Glomerular visceral epithelial cell (primary cell): ENCODE results near the gene ARMS2.

ENCODE experiments used
- DNase-seq: peaks from one replicate; pipeline ENCODE4 v3.0.0-alpha.2; 2016; ENCODE audit errors: extremely low spot score

The ARMS2 gene

DNA sequence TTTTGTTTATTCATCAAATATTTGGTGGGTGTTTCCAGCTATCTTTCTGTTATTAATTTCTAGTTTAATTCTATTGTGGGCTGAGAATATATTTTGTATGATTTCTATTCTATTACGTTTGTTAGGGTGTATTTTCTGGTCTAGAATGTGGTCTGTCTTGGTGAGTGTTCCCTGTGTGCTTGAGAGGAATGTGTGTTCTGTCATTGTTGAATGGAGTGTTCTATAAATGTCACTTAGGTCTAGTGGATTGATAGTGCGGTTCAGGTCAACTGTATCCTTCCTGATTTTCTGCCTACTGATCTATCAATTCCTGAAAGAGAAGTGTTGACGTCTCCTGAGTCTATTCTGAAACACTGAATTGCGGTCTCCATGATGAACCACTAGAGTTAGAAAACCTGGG is 15.4 kb downstream of the ARMS2 start:
- DNase-seq, result no peak

DNA sequence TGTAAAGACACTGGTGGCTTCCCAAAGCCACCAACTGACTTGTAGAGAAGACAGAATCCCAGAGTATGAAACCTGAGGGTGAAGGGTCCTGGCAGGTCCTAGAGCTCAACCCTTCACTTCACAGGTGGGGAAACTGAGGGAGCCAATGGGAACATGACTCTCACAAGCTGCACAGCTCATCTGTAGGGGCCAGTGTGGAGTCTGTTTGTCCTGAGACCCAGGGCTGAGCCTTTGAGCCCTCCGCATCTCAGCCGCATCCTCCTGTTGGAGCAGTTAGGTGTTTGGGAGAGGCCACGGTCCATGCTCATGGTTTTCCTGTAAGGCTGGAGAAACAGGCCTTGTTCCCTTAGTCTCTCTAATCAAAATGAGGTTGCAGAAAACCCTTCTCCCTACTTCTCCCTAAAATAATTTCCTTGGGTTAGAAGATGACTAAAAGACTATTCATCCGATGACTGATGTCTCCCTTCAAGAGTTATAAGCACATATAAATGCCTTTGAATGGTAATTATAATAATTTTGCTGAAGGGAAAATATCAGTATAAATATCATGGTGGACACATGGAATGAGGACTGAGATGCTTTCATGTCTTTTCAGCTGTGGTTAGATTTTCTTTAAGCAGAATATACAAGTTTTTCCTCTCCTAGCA is 17.2 kb downstream of the ARMS2 start:
- no peak for DNase-seq

- no peak for DNase-seq
These were observed 18.7 kb downstream of the ARMS2 start for GRCh38 chr10:122473116-122473515.

DNA sequence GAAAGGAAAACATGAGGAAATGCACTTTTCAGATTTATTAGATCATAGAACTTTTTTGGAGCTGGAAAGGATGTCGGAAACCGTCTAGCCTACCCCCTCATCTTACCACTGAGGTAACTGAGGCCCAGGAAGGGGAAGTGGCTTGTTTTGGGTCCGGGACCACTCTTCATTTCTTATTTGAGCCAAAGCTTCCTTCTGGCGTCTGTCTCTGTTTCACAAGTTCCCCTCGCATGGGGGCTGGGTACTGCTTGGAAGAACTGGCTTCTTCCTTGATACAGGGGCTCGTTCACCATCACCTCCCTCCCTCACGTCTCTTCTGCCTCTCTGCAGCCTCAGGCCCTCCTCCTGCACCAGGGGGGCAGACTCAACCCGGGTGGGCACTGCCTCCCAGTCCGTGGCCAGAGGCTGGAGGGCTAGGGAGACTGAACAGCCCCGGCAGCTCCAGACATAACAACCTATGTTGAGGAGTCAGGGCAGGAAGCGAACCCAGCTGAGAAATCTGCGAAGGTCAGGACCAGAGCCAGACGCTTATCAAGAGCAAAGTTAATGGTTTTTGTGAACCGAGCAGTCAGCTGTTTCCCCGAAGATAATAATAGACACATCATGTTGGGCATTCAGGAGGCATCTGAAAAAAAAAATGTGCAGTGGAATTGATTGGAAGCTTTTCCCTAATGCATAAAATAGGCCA is 19.8 kb downstream of the ARMS2 start:
- no peak for DNase-seq

DNA sequence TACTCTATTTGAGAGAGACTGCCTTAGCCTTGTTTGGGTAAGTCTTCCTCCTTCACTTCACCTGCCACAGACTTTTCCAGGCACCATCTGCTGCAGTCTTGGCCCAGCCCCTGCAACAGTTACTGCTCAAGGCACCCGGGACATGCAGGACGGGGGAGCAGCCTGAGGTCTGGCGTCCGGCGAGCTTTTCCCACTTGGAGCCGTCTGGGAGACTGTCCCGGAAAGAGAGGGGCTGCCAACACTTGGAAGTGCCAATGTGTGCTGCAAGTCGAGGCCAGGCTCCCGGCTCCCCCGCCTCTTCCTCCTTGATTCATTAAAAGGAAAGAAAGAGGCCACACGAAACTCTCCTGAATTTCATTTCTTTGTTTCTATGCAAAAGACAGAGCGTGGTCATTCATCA is 20.6 kb downstream of the ARMS2 start:
- no peak for DNase-seq

GRCh38 chr10:122475591-122476332 is 21.3 kb downstream of the ARMS2 start:
- DNase-seq, result no peak

GRCh38 chr10:122476333-122476695 is 21.9 kb downstream of the ARMS2 start:
- DNase-seq, result no peak

- no peak for DNase-seq
These were observed 23.0 kb downstream of the ARMS2 start for GRCh38 chr10:122477436-122477835.

DNA sequence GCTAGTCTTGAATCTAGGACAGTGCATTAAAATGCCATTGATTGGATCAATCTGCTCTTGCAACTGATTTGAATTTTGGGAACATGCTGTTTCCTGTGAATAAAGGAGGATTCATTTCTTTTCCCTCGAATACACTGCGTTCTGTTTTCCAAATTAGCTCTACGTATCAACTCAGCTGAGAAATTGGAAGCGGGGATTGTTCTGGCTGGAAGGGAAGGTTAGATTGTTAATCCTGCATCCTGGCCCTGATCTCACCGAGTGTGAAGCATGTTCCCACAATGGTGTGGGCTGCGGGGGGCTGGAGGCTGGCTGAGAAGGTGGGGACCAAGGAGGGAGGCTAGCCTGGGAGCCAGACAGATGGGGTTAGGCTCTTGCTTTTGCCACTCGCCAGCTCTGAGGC is 24.5 kb downstream of the ARMS2 start:
- no peak for DNase-seq

DNA sequence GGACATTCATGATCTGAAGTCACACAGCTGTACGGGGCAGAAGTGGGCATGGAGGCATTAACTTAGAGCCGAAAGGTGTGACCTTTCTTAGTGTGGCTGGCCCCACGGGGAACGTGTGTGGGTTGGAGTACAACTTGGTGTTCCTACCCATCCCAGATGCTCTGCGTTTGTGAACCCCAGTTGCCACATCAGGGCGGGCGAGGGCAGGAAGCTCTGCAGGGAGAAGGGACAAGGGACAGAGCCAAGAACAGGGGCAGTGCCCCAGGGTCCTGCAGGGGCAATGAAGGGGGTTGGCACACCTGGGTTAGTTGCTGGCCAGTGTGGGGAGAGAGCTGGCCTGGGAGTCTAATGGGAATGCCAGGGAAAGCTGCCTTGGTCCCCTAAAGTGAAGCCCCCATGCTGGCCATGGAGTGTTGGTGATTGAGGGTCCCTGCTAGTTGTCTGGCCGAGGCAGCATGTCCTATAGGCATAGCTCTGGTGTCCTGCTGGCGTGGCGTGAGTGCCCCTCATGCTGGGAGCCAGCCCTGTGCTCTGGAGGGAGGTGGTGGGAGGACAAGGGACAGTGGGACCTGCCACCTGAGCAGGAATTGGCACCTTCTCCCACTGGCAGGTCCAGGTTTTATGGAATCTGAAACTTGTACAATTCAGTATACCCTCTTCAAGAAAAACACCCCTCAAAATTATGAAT is 25.8 kb downstream of the ARMS2 start:
- DNase-seq, result no peak

DNA sequence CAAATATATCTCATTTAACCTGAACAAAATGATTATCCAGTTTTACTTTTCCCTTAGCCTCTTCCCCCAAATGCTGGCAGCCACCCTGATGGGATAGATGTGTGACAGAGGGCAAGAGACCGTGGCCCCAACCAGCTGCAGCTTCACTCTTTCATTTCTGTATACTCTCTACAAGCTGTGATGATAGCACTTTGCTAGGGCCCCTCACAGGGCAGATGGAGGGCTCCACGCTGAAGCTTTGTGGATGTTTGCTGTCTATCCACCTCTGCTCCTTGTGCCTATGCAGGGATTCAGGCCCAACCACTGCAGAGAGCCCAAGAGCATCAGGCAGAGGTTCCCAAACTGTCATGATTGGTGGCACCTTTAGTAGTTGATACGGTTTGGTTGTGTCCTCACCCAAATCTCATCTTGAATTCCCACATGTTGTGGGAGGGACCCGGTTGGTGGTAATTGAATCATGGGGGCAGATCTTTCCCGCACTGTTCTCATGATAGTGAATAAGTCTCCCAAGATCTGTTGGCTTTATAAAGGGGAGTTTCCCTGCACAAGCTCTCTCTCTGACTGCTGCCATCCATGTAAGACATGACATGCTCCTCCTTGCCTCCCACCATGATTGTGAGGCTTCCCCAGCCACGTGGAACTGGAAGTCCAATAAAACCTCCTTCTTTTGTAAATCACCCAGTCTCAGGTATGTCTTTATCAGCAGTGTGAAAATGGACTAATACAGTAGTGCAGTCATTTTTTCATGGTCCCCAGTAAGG is 27.0 kb downstream of the ARMS2 start:
- DNase-seq, result no peak

DNA sequence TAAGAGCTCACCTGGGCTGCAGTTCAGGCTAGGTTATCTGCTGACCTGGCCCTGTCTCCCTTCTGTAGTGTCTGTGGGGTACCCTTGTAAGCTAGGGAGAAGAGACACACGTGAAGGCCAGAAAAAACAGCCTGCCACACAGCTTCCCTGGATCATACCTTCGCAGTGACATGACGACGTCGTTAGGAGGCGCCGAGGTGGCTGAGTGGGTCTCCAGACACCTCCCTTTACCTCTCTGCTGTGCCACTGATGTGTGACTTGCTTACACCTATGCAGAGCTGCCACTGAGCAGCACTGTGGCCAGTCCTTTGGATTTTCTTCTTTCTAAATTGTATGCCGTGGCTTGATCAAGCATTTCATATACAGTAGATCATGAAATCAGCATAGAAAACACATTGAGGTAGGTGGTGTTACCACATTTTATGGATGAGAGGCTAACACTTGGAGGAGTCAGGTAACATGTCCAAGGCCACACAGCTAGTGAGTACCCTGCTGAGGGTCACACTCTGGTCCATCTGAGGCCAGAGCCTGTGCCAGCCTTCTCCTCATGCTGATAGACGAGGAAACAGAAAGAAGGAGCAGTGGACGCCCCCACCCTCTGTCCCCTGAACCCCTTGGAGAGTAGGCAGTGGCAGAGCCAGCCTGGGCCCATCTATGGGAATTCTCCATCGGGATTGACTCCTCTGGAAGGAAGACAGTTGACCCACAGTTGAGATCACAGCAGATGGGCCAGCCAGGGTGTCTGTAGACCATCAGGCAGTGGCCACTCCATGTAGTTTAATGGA is 30.0 kb downstream of the ARMS2 start:
- no peak for DNase-seq

GRCh38 chr10:122485670-122486069 is 31.2 kb downstream of the ARMS2 start:
- DNase-seq, result no peak

DNA sequence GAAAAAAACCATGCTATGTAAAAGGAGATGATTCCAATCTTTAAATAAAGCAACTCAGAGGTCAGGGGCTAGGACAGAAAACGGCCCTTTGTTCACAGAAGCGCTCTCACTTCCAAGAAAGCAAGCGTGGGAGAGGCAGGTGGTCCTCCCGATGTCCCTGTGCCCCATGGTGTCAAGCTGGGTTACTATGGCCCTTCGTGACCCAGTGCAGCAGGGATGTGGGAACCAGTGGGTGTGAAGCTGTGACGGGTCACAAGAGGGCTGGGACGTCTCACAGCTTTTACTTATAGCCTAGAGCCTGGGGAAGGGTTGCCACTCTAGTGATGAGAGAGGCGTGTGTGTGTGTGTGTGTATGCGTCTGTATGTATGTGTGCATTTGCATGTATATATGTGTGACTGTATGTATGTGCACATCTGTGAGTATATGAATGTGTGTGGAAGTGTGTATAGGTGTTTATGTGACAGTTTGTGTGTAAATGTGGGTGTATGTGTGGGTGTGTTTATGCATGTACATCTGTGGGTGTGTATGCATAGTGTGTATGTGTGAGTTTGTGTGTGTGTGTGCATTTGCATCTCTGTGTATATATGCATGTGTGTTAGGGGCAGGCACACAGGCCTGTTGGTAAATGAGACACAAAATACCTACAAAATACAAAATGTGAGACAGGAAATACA is 32.1 kb downstream of the ARMS2 start:
- DNase-seq, result no peak

DNA sequence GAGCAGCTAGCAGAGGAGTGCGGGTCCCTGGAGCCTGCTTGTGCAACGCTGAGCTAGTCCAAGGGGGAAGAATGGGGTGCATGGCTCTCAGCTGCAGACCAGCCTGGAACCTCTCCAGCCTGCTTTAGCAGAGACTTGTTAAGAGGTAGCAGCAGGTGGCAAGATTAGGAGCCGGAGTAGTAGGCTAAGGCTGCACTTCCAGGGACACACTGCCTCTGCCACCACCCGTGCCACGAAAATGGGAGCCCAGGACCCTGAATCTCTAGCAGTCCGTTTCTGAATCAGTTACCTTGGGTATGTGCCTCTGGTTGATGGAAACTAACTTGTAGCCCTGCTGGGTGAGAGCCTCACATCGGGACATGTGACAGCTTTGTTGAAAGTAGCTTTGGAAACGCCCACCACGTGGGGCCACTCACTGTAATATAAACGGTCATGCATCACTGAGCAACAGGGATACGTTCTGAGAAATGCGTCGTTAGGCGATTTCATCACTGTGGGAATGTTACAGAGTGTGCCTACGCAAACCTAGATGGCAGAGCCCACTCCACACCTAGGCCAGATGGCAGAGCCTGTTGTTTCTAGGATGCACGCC is 32.8 kb downstream of the ARMS2 start:
- no peak for DNase-seq

DNA sequence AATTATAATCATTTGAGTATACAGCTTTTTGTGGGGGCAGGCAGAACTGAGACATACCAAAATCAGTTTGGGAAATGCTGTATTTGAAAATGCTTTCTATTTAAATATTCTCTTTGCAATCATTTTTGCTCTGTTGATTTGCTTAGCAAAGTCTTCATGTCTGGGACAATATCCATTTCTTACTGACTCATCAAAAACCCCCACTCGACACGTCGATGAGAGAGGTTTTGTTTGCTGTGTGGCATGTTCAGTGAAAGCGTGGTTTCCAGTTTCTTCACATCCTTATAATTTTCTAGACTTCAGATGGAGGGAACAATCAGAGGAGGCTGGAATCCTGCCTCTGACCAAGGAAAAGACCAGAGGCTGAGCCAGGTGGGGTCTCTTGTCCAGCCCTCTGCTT is 35.8 kb downstream of the ARMS2 start:
- no peak for DNase-seq

- no peak for DNase-seq
These were observed 36.6 kb downstream of the ARMS2 start for GRCh38 chr10:122490786-122491680.

- no peak for DNase-seq
These were observed 37.6 kb downstream of the ARMS2 start for GRCh38 chr10:122492006-122492405.

DNA sequence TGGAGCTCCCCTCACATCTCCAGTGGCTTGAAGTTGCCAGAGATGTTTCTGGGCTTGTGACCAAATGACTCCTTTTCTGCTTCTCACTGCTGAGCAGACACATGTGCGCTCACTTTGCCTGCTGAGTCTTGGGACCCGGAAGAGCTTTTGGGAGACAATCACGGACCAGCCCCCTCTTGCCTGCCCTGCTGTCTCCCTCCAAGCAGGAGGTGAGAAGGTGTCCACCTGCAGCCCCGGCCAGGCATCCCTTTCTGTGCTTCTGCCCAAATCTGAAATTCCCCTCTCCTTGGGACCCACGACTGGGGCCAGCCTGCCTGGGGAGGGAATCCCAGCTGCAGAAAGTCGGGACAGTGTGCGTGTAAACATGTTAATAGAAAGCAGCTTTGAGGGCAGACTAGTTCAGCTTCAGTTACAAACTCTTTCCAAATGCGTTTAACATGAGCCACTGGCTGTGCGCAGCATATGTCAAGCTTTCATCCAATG is 38.6 kb downstream of the ARMS2 start:
- DNase-seq, result no peak
